NT2/D1 (cell line): ENCODE measurements around the gene ERMARD.

Experiments
- SUZ12 ChIP-seq: IDR thresholded peaks from 2 replicates; pipeline ENCODE4 v1.6.1; 2011; ENCODE audit not compliant: insufficient read length, insufficient read depth; ENCODE audit errors: extremely low read depth
- YY1 ChIP-seq: IDR thresholded peaks from 2 replicates; pipeline ENCODE4 v1.6.1; 2011; ENCODE audit not compliant: insufficient read length, insufficient read depth
- ZNF274 ChIP-seq: IDR thresholded peaks from 2 replicates; pipeline ENCODE4 v1.6.1; 2011; ENCODE audit warnings: mild to moderate bottlenecking, low read depth, low read length

DNA sequence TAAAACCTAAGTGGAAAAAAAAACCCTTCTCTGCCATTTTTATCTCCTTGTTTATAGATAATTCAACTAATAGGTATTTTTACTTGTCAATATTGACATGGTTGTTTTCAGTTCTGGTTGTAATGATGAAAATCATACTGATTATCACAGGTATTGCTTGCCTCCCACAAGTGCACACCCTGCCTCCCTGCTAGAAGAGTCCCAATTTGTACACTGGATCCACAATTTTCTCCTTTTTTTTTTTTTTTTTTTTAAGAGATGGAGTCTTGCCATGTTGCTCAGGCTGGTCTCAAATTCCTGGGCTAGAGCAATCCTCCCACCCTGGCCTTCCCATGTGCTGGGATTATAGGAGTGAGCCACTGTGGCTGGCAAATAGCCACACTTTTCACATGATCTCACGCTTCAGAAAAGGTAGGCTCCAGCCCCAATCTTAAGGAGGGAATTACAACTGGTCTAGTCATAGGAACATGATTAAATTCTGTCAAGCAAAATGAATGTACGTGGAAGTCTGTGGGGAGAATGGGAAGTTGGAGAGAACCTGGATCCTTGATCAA is 12.4 kb upstream of the ERMARD start:
- TF ChIP-seq ZNF274 (no peak), YY1 (no peak), SUZ12 (no peak)
